Spleen (tissue), 11 donors: ENCODE results near the gene AGFG2. TPM values are rescaled to one million over a fixed set of nuclear protein-coding genes. Genes with fewer than 3 reads are reported as not detected.

Source experiments
- DNase-seq: peaks from one replicate; pipeline ENCODE4 v3.0.0-alpha.2; 2020
- H3K27ac ChIP-seq, 8 donors: fragments of 200-600 bp; sonication (generic) in 7 of 8; 1 replicate in 4 of 8; 2 replicates in 4 of 8; pipeline versions ENCODE4 v1.5.0 to v1.8.0; 2016 to 2021; ENCODE audit warnings: inconsistent platforms in 4 of 8, mild to moderate bottlenecking in 4 of 8, moderate library complexity in 1 of 8
- H3K27me3 ChIP-seq, 7 donors: fragments of 200-600 bp; sonication (generic) in 6 of 7; replicated peaks in 1 of 7; 1 replicate in 4 of 7; 2 replicates in 3 of 7; pipeline versions ENCODE4 v1.5.0 to v1.8.0; 2016 to 2021; ENCODE audit warnings: inconsistent platforms in 3 of 7, mild to moderate bottlenecking in 1 of 7
- H3K36me3 ChIP-seq, 6 donors: fragments of 200-600 bp; sonication (generic) in 5 of 6; 1 replicate in 4 of 6; 2 replicates in 2 of 6; pipeline versions ENCODE4 v1.5.0 to v1.8.0; 2016 to 2021; ENCODE audit warnings: inconsistent platforms in 2 of 6
- H3K4me1 ChIP-seq, 6 donors: fragments of 200-600 bp; sonication (generic) in 5 of 6; 1 replicate in 3 of 6; 2 replicates in 3 of 6; pipeline versions ENCODE4 v1.5.0 to v1.8.0; 2016 to 2021; ENCODE audit warnings: inconsistent platforms in 3 of 6
- H3K4me3 ChIP-seq, 8 donors: fragments of 200-600 bp; sonication (generic) in 7 of 8; 1 replicate in 4 of 8; 2 replicates in 4 of 8; pipeline versions ENCODE4 v1.5.0 to v1.8.0; 2016 to 2021; ENCODE audit warnings: inconsistent platforms in 4 of 8, mild to moderate bottlenecking in 4 of 8, moderate library complexity in 2 of 8
- H3K9me3 ChIP-seq, 8 donors: fragments of 200-600 bp; sonication (generic) in 7 of 8; 1 replicate in 4 of 8; 2 replicates in 4 of 8; pipeline versions ENCODE4 v1.5.0 to v1.8.0; 2016 to 2021; ENCODE audit warnings: inconsistent platforms in 4 of 8
- POLR2A ChIP-seq, 3 donors: fragments of 450-650 bp; IDR thresholded peaks; one replicate each; pipeline ENCODE4 v1.5.1; 2017; ENCODE audit warnings: antibody characterized with exemption in 3 of 3, mild to moderate bottlenecking in 1 of 3
- POLR2AphosphoS5 ChIP-seq, 3 donors: sonication (generic); formaldehyde crosslinking; IDR thresholded peaks; one replicate each; pipeline ENCODE4 v1.5.1; 2017; ENCODE audit warnings: antibody characterized with exemption in 3 of 3
- WGBS, 5 donors: extraction: QIAGEN DNeasy Blood & Tissue Kit in 3 of 5; methylation state at CpG; one replicate each; pipeline versions ENCODE4 v1.1.5 to v1.1.7; 2013 to 2018; 5-methylcytosine and 5-hydroxymethylcytosine counted together
- intact Hi-C: fragments of 100-400 bp; cut with DNase I; formaldehyde crosslinking; loops from one replicate; pipeline ENCODE4 v1.15.0; 2023; ENCODE audit warnings: low total_unique reads
- polyA plus RNA-seq, 3 donors: library from polyadenylated mRNA; stranded (reverse); fragments of 200-250 nt; gene quantifications; one replicate each; pipeline ENCODE4 v1.2.1, GENCODE V29; 2013
- total RNA-seq, 7 donors: library from RNA; depleted of rRNA in 3 of 7; stranded (reverse); fragments of >200 nt in 3 of 7; fragmentation: NEBNext Ultra II Directional in 4 of 7; extraction: Animal tissue kit (Norgen Biotek cat#: 25700) in 4 of 7; gene quantifications; one replicate each; pipeline versions ENCODE4 v1.1.0 to v1.2.1, GENCODE V29; 2016 to 2021
- TF ChIP-seq, protein P1 (sequence below), 11 experiments: fragments of 200-600 bp in 7 of 11; fragments of 450-650 bp in 4 of 11; sonication (generic) in 4 of 11; IDR thresholded peaks in 8 of 11; conservative IDR thresholded peaks in 3 of 11; 1 replicate in 7 of 11; 2 replicates in 4 of 11; pipeline versions ENCODE4 v1.4.0 to v1.8.0; 2016 to 2021; ENCODE audit warnings: antibody characterized with exemption in 11 of 11, inconsistent platforms in 4 of 11, mild to moderate bottlenecking in 1 of 11
- donor health status: healthy with polysubstance abuse.
- donor health status: DM: no; HTN: no; CAD: no; lungs with moderate emphysema.
- donor health status: DM: no; HTN: no; CAD: no.
- donor health status: Bipolar disorder and iron deficiency.
- donor health status: healthy.
- donor health status: DM: no; HTN: no; CAD: no.
- donor health status: DM: yes; HTN: yes; CAD: no.

AGFG2 gene
- total and polyA plus RNA-seq, 10 donors = 14.2 to 110 (median 51.4) TPM

DNA sequence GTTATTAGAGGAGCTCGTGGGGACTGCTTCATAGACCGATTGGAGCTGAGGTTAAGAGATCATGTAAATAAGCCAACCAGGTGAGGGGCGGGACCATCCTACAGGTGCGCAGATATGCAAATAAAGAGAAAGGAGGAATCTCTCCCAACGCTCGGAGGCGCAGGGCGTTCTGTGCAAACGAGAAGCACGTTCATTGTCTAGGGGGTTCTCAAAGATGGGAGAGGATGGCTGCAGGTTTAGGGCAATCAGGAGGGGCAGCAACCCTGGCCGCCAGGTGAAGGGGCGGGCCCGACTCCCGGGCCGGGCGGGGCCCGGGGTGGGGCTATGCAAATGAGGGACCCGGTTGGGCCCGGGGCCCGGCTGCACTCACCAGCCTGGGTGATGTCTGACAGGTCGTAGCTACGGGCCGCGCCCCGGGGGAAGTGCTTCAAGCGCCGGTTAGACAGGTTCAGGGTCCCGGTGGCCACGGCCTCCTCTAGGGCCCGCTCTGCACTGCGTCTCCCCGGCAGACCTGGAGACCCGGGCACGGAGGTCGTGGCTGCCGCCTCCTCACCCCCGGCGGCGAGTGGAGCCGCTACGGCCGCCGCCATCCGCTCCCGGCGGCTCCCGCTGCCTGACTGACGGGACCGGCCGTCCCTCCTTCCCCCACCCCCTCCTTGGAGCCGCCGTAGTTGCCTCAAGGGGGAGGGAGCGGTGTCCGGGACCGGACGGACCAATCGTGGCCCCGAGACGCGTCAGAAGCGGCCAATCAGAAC is 46.7 kb downstream of the AGFG2 start, which contains the start of gene LRCH4:
Gene LRCH4, minus strand, starts transcription at position 619 of the 755 bp plus-strand sequence. Its CDS starts 29 bp downstream, at position 590.
- H3K36me3 ChIP-seq = peaks cover 12 to 25% (median 19%) of the 10 kb centered on the region in 6 donors
- H3K27ac ChIP-seq = peak within 1 kb of the TSS; percentile 91 to 100 (median 98)
- H3K9me3 ChIP-seq = no peaks in the 10 kb centered on the region
- intact Hi-C loops = no loop called here
- TF ChIP-seq, protein P1, sequence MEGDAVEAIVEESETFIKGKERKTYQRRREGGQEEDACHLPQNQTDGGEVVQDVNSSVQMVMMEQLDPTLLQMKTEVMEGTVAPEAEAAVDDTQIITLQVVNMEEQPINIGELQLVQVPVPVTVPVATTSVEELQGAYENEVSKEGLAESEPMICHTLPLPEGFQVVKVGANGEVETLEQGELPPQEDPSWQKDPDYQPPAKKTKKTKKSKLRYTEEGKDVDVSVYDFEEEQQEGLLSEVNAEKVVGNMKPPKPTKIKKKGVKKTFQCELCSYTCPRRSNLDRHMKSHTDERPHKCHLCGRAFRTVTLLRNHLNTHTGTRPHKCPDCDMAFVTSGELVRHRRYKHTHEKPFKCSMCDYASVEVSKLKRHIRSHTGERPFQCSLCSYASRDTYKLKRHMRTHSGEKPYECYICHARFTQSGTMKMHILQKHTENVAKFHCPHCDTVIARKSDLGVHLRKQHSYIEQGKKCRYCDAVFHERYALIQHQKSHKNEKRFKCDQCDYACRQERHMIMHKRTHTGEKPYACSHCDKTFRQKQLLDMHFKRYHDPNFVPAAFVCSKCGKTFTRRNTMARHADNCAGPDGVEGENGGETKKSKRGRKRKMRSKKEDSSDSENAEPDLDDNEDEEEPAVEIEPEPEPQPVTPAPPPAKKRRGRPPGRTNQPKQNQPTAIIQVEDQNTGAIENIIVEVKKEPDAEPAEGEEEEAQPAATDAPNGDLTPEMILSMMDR (IDR thresholded peaks at IDR 0.05 in 8 of 11, conservative IDR thresholded peaks at IDR 0.05 in 3 of 11) = peak in 2 of 11 experiments; percentile 3 to 10
- TF ChIP-seq POLR2A (IDR thresholded peaks at IDR 0.05) (peak; percentile 97 to 98 (median 97)), POLR2AphosphoS5 (IDR thresholded peaks at IDR 0.05) (peak; percentile 99 to 100 (median 99))
- H3K4me3 ChIP-seq = peak within 1 kb of the TSS; percentile 67 to 98 (median 90)
- DNase-seq = peak; percentile 94
- WGBS, 5 donors = 0 to 1% (median 0%) methylated on average over 28 to 61 of the region's 61 CpGs
- H3K27me3 ChIP-seq = peaks cover 0 to 11% (median 0%) of the 10 kb centered on the region in 7 donors
- peaks cover 18 to 76% (median 57%) of the 10 kb centered on the region in 6 donors for H3K4me1 ChIP-seq

DNA sequence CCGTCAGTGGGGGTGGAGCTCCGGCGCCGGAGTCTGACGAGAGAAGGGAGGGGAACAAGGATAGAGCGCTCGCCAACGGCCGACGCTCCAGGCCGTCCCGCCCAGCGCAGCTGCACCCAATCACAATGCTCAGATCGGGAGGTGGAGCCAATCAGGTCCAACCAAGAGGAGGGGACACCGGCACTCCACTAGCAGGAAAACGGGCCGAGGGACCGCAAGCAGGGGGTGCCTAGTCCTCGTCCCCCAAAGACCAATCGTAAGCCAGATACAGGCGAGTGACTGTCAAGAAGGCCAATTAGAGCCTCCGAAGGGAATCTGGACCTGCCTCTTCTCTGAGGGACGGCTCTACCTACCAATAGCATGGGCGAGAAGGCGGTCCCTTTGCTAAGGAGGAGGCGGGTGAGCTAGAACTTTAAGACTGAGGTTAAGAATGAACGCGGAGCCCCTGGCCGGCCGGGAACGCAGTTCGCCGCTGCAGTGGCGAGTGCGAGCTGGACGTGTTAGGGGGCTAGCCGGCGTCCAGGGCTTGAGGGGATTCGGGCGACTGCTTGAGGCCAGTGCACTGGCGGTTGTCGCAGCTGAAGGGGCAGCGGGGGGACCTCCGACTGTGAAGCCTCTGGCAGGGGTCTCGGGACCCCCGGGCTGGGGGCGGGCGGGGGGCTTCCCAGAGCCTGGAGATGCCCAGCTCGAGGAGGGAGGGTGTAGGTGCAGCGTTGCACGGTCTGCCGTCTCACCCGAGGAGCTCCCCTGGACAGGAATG is 47.4 kb downstream of the AGFG2 start, which contains the start of gene FBXO24:
Gene FBXO24, plus strand, starts transcription at position 63 of the 760 bp plus-strand sequence. Its CDS starts 298 bp downstream, at position 361.
- 0% methylated on average over 34 to 53 of the region's 53 CpGs for WGBS, 5 donors
- Histone ChIP-seq H3K9me3 (no peaks in the 10 kb centered on the region), H3K27me3 (peaks cover 0 to 17% (median 0%) of the 10 kb centered on the region in 7 donors), H3K36me3 (peaks cover 7 to 17% (median 11%) of the 10 kb centered on the region in 6 donors), H3K4me3 (peak within 1 kb of the TSS; percentile 67 to 98 (median 90)), H3K4me1 (peaks cover 18 to 69% (median 50%) of the 10 kb centered on the region in 6 donors), H3K27ac (peak within 1 kb of the TSS; percentile 91 to 100 (median 98))
- DNase-seq = peak; percentile 99
- intact Hi-C loops = no loop called here
- TF ChIP-seq, protein P1 (IDR thresholded peaks at IDR 0.05 in 8 of 11, conservative IDR thresholded peaks at IDR 0.05 in 3 of 11) = peak in 4 of 11 experiments; percentile 18 to 49 (median 26)
- TF ChIP-seq POLR2AphosphoS5 (IDR thresholded peaks at IDR 0.05) = no peak
- peak in 1 of 3 donors; percentile 30 for TF ChIP-seq POLR2A (IDR thresholded peaks at IDR 0.05)

DNA sequence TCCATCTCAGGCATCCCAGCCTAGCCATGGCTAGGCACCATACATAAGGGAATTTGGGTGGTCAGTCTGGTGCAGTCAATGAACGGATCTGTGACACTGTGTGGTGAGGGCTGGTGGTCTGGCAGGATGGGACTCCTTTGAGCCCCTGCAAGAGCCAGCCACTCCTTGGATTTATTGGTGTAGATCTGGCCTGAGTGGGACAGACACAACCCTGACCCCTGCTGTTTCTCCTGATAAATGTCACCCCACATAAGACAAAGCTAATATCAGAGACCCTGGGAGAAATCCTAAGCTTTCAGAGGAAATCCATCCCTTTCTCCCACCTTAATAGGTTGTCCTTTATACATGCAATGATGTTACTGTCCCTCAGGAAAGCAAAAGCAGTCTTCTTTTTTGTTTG is 49.4 kb downstream of the AGFG2 start:
- WGBS, 5 donors = 43 to 76% (median 67%) methylated on average over 1 of the region's 1 CpG
- peaks cover 4 to 49% (median 33%) of the 10 kb centered on the region in 6 donors for H3K4me1 ChIP-seq
- H3K36me3 ChIP-seq = no peaks in the 10 kb centered on the region
- peak; percentile 62 for DNase-seq
- TF ChIP-seq, protein P1 (IDR thresholded peaks at IDR 0.05 in 8 of 11, conservative IDR thresholded peaks at IDR 0.05 in 3 of 11) = peak in 9 of 11 experiments; percentile 8 to 48 (median 35)
- TF ChIP-seq POLR2A (IDR thresholded peaks at IDR 0.05) = no peak
- intact Hi-C loops = no loop called here
- no peak overlapping the region for H3K4me3 ChIP-seq
- H3K9me3 ChIP-seq = no peaks in the 10 kb centered on the region
- no peak overlapping the region for H3K27ac ChIP-seq
- H3K27me3 ChIP-seq = peaks cover 0 to 30% (median 0%) of the 10 kb centered on the region in 7 donors
